Measurements from ENCODE around the gene NRDE2.

NRDE2 gene

GRCh38 chr14:90297876-90298629 is 33.7 kb downstream of the NRDE2 start:
- no peak for FAIRE-seq

- FAIRE-seq: no peak
Measured at GRCh38 chr14:90296641-90297040, 35.1 kb downstream of the NRDE2 start.

DNA sequence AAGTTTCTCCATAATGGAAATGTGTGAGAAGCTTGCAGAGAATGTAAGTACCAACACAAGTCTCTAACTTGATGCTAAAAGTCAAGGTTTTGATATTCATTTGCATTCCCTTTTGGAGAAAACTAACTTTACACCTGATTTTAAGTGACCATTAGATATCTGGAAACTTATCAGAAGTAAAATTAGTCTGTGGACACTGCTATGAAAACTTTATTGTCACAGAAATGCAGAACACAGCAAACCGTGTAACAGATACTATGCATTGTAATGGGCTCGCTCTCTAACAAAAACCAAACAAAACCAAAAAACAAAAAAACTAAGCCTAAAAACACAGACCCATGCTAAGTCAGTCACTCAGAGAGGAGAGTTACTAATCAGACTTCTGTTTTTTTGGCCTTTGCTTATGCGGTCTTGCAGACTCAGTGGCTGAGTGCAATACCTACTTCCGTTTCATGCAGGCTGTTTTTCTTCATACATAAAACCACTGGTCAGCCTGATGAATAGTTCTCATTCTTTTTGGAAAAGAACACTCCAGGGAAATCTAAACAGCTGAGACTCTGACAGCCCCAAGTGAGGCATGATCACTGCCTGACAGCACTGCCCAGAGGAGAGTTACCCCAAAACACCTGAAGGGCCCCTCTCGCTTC is 35.7 kb downstream of the NRDE2 start:
- no peak for FAIRE-seq

DNA sequence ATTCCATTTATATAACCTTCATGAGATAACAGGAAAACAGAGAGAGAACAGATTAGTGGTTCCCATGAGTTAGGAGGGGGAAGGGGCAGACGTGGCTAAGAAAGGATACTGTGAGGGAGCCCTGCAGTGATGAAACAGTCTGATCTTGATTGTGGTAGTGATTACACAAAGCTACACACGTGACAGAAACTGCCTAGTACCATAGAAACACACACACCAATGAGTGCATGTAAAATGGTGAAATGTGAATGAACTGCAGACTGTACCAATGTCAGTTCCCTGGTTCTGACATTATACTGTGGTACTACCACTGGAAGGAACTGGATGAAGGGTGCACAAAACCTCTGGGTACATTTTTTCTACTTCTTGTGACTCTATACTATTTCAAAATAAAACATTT is 36.9 kb downstream of the NRDE2 start:
- no peak for FAIRE-seq

GRCh38 chr14:90293766-90294730 is 37.7 kb downstream of the NRDE2 start:
- FAIRE-seq: no peak

GRCh38 chr14:90291699-90292098 is 40.0 kb downstream of the NRDE2 start:
- FAIRE-seq: no peak

DNA sequence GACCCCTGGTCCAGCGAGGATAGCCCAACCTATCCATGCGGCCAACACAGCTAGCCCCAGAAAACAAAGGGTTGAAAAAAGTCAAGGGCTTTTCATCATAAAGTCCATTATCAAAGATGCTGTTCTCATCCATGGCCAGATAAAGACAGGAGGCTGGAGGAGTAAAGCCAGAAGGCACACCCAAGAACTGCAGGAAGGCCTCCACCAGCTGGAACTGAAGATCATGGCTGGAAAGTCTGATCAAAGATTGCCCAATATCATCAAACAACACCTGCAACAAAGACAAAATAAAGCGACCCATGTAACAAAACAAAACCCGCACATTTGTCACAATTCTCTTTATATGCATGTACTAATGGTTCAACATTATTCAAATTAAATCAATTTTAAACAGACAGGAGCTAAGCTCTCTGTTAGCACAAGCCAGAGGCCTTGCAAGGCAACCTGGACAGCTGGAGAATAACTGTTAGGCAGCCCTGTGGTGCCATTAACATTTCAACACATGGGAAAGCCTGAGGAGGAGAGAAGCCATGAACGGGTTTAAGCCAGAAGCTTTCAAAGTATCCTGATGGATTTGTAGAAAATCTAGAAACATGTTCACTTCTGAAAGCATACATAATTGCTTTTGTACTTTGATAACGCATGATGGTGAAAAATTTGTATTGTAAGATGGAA is 41.3 kb downstream of the NRDE2 start:
- no peak for FAIRE-seq

- FAIRE-seq: no peak
Measured at GRCh38 chr14:90288651-90289355, 42.9 kb downstream of the NRDE2 start.

DNA sequence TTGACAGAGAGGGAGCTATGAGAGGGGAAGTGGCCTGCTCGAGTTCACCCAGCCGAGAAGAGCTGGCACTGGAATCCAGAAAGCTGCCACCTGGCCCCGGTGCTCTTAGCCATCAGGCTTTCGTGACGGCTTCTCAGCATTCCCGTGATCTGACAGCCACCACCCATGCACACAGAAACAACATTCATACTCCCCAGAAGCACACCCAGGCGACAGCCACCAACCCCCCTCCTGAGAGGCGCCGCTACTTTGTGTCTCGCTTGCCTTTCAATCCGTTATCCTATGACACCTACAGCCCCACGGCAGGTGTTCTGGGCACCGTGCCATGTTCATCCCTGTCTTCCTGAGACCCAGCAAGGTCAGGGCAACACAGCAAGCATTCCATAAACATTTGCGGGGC is 44.0 kb downstream of the NRDE2 start:
- no peak for FAIRE-seq

DNA sequence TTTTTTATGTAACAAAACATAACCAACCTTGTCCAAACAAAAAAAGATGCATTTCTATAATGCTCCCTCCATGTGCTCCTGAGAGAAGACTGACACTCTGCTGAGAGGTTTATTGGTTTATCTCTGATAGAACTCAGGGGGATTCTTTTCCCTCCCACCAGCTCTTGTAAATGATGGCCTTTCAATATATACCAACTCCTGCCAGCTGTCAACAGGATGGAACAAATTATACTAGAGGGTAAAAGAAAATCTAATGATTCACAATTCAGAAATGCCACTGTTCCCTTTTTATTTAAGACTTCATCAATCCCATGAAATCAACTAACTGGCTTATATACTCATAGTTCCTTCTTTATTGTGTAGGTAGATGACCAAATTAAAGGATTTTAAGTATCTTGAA is 50.0 kb downstream of the NRDE2 start:
- no peak for FAIRE-seq

DNA sequence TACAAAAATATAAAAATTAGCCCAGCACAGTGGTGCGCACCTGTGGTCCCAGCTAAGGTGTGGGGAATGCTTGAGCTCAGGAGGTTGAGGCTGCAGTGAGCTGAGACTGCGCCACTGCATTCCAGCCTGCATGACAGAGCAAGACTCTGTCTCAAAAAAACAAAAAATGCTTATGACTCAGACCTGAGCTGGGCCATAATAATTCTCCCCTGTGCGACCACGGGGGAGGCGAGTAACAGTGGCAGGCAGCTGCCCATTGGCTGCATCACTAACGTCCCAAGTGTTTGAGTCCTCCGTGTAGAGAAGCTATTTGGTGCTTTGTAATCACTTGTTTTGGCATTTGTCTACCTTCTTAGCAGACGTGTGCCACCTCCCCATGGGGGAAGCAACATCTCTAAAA is 50.5 kb downstream of the NRDE2 start:
- no peak for FAIRE-seq

GRCh38 chr14:90280096-90280495 is 51.6 kb downstream of the NRDE2 start:
- FAIRE-seq: no peak

- no peak for FAIRE-seq
Measured at GRCh38 chr14:90278199-90279175, 53.3 kb downstream of the NRDE2 start.

DNA sequence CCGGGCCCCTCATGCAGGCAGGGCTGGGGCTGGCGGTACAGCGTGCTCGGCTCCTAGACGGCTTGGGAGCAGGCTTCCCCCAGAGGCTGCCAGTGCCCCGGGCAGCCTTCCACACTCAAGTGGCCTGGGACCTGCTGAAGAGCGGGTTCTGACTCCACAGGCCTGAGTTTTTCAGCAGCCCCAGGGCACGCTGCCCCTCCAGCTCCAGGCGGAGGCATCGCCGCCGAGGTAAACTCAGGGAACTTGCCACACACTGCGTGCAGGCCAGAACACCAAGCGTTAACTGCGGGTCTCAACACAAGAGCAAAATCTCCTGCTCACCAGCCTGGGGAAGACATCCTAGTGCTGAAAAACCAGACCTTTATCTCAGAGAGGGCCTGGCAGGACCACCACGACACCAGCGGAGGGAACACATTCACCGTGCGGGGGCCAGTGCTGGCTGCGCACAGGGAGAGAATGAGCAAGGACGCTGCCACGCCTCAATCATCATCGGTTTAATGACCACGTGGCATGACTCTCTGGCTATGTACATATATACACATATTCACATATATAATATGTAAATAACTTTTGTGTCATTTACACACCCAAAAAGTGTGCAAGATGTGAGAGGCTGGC is 54.1 kb downstream of the NRDE2 start:
- FAIRE-seq: no peak

DNA sequence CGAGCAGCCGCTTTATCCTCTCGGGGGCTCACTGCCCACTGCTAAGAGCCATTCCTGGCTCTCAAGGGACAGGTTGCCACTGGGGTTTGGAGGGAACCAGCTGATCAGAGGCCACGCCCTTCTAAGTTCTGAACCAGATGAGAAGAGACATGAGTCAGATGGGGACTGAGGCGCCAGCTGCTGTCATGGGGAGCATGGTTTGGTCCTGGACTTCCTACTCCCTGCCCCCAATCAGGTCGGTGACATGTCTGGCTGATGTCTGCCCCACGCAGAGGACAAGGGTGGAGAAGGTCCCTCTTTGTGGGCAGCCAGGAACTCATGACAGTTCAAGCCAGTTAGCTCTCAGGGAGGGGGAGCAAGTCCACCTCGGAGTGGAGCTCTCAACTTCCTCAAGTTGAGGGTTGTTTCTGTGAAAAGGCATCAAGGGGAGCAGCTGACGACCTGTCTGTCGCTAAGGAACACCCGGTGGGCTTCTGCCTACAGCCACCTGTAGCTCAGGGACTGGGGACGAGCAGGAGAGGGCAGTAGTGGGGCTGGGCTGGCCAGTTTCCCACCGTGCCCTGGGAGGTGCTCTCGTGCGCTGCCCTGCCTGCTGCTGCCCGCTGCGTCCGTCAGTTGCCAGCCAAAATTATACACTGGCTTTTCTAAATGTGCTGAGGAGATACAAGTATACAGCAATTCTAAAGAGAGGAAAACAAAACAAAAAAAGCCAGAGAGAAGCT is 54.9 kb downstream of the NRDE2 start:
- FAIRE-seq: no peak

- no peak for FAIRE-seq
Measured at GRCh38 chr14:90275820-90276219, 55.9 kb downstream of the NRDE2 start.

GRCh38 chr14:90275458-90275814 is 56.3 kb downstream of the NRDE2 start:
- no peak for FAIRE-seq

DNA sequence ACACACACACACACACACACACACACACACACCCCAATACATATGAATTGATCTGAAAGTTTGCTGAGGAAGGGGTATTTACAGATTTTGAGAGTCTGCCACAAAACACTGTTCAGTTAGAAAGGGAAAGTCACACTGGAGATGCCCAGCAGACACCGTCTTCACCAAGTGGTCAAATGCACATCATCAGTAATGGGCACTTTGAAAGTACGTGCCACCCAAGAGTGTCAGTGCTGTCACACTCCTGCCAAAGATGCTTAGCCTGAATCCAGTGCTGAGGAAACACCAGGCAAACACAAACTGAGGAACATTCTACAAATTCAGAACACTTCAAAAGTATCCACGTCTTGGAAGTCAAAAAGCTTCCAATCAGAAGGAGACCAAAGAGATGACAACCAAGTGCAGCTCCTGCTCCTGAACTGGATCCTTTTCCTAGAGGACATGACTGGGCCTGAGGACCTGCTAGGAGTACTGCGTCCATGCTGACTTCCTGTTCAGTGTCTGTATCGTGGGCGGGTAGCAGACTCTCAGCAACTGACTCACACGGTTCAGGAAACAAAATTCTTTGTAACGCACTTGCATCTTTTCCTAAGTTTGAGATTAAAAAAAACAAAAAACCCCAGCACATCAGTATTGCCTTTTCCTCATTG is 56.8 kb downstream of the NRDE2 start:
- FAIRE-seq: no peak

DNA sequence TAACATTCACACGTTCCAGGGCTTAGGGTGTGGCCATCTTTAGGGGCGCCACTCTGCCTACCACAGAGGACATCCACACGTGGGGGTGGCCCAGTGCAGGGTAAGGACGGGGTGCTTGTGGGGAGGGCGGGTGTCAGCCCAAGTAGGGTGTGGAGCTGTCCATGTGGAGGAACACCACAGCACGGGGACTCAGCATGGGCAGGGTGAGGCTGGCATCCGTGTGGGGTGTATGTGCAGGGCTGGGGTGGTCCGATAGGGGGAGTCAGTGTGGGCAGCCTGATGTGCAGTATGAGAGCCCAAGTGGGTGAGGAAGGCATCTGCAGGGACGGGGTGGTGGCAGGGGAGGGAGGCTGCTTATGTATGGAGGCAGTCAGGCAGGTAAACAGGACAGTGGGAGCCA is 57.7 kb downstream of the NRDE2 start:
- no peak for FAIRE-seq
